ENCODE measurements around the gene DHCR7.
A peak's percentile ranks its signal among the peaks of the same experiment; 100 is the strongest.

The DHCR7 gene

GRCh38 chr11:71456831-71457230 is 8.6 kb upstream of the DHCR7 start:
- no peak for DNase-seq (ENCODE audit: low read depth)
- TF ChIP-seq CTCF (IDR thresholded peaks at IDR 0.05; ENCODE audit: control insufficient read depth, extremely low read depth, insufficient read depth): no peak
- H3K4me3 ChIP-seq (ENCODE audit: low read depth, low read length): no peak overlapping the region

GRCh38 chr11:71456294-71456693 is 8.1 kb upstream of the DHCR7 start:
- DNase-seq (ENCODE audit: low read depth): no peak
- TF ChIP-seq CTCF (IDR thresholded peaks at IDR 0.05; ENCODE audit: control insufficient read depth, extremely low read depth, insufficient read depth): no peak

GRCh38 chr11:71454470-71455113 is 6.4 kb upstream of the DHCR7 start:
- TF ChIP-seq CTCF (IDR thresholded peaks at IDR 0.05; ENCODE audit: control insufficient read depth, extremely low read depth, insufficient read depth): peak; percentile 82
- no peak overlapping the region for H3K4me3 ChIP-seq (ENCODE audit: low read depth, low read length)

More at GRCh38 chr11:71456294-71456693, 8.1 kb upstream of the DHCR7 start:
- no peak overlapping the region for H3K4me3 ChIP-seq (ENCODE audit: low read depth, low read length)

GRCh38 chr11:71453918-71454304 is 5.7 kb upstream of the DHCR7 start:
- no peak for DNase-seq (ENCODE audit: low read depth)
- TF ChIP-seq CTCF (IDR thresholded peaks at IDR 0.05; ENCODE audit: control insufficient read depth, extremely low read depth, insufficient read depth): no peak
- H3K4me3 ChIP-seq (ENCODE audit: low read depth, low read length): peak overlapping the region; percentile 94

More at GRCh38 chr11:71454470-71455113, 6.4 kb upstream of the DHCR7 start:
- no peak for DNase-seq (ENCODE audit: low read depth)

GRCh38 chr11:71453037-71453917 is 5.1 kb upstream of the DHCR7 start, which contains the start of gene NADSYN1:
NADSYN1 (plus strand) TSS chr11:71453203; CDS start chr11:71453297, 94 bp downstream.
- peak; percentile 73 for DNase-seq (ENCODE audit: low read depth)
- peak within 1 kb of the TSS; percentile 94 for H3K4me3 ChIP-seq (ENCODE audit: low read depth, low read length)
- TF ChIP-seq CTCF (IDR thresholded peaks at IDR 0.05; ENCODE audit: control insufficient read depth, extremely low read depth, insufficient read depth): no peak

GRCh38 chr11:71452199-71453036 is 4.2 kb upstream of the DHCR7 start:
- TF ChIP-seq CTCF (IDR thresholded peaks at IDR 0.05; ENCODE audit: control insufficient read depth, extremely low read depth, insufficient read depth): no peak
- DNase-seq (ENCODE audit: low read depth): peak; percentile 49
- peak overlapping the region; percentile 94 for H3K4me3 ChIP-seq (ENCODE audit: low read depth, low read length)

Data from LNCaP clone FGC (cell line).